Pons (tissue), 1 donor: ENCODE measurements around the gene FSTL4.

Source experiments
- DNase-seq: peaks from one replicate; pipeline ENCODE4 v3.0.0-alpha.2; 2016; ENCODE audit warnings: low spot score

Gene FSTL4

GRCh38 chr5:133366438-133366837 is 245.9 kb downstream of the FSTL4 start:
- no peak for DNase-seq

DNA sequence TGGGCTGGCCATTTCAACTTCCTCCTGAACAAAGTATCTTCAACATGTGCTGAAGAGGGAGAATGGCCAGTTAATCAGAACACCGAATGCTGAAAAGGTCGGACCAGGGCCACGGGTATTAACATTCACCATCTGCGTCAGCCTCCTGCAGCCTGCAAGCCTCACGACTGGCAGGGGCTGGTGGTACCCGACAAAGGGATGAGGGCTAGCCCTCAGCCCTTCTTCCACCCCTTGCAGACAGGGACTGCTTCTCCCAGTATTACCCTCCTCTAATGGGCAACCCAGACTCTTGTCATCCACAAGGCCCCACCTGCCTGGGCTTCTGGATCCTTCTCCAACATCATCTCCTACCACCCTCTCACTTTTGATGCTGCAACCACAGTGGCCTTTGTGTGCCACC is 246.6 kb downstream of the FSTL4 start:
- no peak for DNase-seq

- DNase-seq: no peak
Observed at GRCh38 chr5:133364936-133365707, 247.2 kb downstream of the FSTL4 start.

- DNase-seq: no peak
Observed at GRCh38 chr5:133363807-133364587, 248.3 kb downstream of the FSTL4 start.

DNA sequence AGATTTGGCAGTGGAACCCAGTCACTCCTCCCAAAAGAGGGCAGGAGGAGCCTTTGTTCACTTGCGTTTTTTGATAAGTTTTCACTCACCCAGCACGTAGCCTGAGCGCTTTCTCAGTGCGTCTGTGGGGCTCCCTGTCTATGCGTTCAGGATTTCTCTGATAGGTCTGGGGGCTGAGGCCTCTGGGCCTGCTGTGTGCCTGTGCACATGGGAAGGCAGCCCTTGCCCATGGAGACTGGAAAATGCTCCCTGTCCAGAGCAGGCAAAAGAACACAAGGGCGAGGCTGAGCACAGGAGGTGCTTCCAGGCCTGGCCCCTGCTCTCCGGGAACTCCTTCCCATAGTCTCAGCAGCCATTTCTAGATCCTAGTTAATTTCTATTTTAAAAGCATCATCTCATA is 249.9 kb downstream of the FSTL4 start:
- DNase-seq: no peak

DNA sequence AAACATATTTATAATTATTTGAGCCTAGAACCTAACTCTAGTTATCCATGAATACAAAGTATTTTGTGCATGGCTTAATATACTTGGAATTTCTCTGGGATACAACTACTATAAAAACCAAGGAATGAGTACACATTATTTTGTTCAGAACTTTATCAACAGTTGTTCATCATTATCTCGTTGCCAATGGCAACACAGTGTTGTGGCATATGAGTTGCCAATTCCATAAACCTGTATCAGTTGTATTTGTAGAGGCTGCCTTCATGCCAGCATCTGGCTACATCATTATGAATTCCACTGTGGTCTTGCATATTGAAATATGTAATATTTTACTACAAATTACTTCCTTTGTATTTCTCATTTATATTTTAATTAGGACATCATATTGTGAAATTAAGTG is 250.4 kb downstream of the FSTL4 start:
- no peak for DNase-seq

- no peak for DNase-seq
Observed at GRCh38 chr5:133360693-133361472, 251.5 kb downstream of the FSTL4 start.

DNA sequence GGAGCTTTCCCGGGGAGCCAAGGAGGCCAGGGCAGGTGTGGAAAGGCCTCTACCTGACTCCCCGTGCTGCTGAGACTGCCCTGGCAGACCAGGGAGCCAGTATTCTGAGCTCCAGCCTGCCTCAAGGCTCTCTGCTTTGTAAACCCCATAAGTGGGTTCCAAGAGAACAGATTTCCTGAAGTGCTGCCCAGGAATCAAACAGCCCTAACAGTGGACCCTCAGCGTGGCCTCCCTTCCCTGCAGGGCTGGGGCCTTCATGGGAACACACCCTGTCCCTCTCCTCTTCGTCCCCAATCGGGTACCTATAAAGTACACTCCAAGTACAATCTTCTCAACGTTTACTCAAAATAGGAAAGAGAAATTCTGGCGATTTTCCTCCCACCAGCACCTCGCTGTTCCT is 252.5 kb downstream of the FSTL4 start:
- no peak for DNase-seq

- DNase-seq: no peak
Observed at GRCh38 chr5:133358271-133358670, 254.1 kb downstream of the FSTL4 start.

- no peak for DNase-seq
Observed at GRCh38 chr5:133357758-133358157, 254.6 kb downstream of the FSTL4 start.

DNA sequence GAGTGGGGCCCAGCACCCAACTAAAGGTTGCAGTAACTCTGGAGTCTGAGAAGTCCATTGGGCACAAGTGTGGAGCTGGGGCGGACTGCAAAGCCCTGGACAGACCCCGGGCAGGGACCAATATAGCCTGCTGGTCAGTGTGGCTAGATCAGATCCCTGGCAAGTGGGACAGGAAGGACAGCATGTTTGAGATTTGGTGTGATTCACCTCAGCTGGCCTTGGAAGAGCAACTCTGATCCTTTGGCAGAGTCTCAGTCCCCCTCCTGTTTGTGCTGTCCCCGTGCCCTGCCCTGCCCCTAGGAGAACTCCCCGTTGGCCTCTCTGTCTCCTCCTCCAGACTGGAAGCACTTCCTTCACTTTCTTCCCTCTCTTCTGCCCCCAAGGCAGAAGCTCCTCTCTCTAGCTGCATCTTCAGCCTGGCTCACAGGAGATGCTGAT is 255.3 kb downstream of the FSTL4 start:
- no peak for DNase-seq

GRCh38 chr5:133356396-133356983 is 255.9 kb downstream of the FSTL4 start:
- DNase-seq: no peak

GRCh38 chr5:133354323-133355185 is 257.8 kb downstream of the FSTL4 start:
- DNase-seq: no peak

GRCh38 chr5:133353741-133354140 is 258.6 kb downstream of the FSTL4 start:
- no peak for DNase-seq

DNA sequence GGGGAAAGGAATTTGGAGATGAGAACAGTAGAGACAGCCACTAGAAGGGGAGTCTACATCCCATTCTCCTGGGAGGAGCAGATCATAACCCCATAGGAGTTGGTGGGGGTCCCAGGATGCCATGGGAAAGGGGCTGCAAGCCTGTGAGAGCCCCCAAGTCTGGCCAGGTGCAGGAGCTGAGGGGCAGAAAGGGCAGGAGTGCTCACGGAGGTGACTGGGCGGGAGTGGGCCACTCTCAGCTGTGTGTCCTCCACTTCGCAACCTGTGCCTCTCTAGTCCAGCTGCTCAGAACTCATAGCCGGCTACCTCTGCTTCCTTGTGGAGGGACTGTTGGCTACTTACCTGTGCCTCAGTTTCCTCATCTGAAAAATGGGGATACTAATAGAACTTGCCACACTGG is 263.9 kb downstream of the FSTL4 start:
- DNase-seq: no peak

- no peak for DNase-seq
Observed at GRCh38 chr5:133347039-133347438, 265.3 kb downstream of the FSTL4 start.

- no peak for DNase-seq
Observed at GRCh38 chr5:133344266-133344665, 268.1 kb downstream of the FSTL4 start.

GRCh38 chr5:133343196-133343595 is 269.1 kb downstream of the FSTL4 start:
- DNase-seq: no peak

GRCh38 chr5:133341915-133342710 is 270.2 kb downstream of the FSTL4 start:
- DNase-seq: no peak

GRCh38 chr5:133341296-133341695 is 271.0 kb downstream of the FSTL4 start:
- no peak for DNase-seq
